Fibroblast of villous mesenchyme (primary cell): ENCODE measurements around the gene NRSN2. TPM values are rescaled to one million over a fixed set of nuclear protein-coding genes. Genes with fewer than 3 reads are reported as not detected.
"Not testable (repeated sequence)": the region's sequence is repeated elsewhere in the genome, so short reads cannot be mapped to it uniquely, and the experiment has no call there.

Experiments used
- DNase-seq: peaks from one replicate; pipeline ENCODE4 v3.0.0-alpha.2; 2010; ENCODE audit warnings: low read depth
- H3K4me3 ChIP-seq: 2 replicates; pipeline ENCODE4 v1.5.1; 2011; ENCODE audit warnings: low read depth, mild to moderate bottlenecking, low read length
- CTCF ChIP-seq: IDR thresholded peaks from 2 replicates; pipeline ENCODE4 v1.5.1; 2012; ENCODE audit warnings: low read depth, mild to moderate bottlenecking, low read length; ENCODE audit not compliant: insufficient read depth
- total RNA-seq: library from RNA; depleted of rRNA; stranded (reverse); fragments of >200 nt; gene quantifications from 2 replicates; pipeline ENCODE4 v1.2.3, GENCODE V29; 2012

NRSN2 gene
- total RNA-seq, 1 donor: 53.5 TPM

- no peak for DNase-seq
- no peak overlapping the region for H3K4me3 ChIP-seq
- no peak for TF ChIP-seq CTCF
Measured at GRCh38 chr20:328975-329695, 17.8 kb upstream of the NRSN2 start.

DNA sequence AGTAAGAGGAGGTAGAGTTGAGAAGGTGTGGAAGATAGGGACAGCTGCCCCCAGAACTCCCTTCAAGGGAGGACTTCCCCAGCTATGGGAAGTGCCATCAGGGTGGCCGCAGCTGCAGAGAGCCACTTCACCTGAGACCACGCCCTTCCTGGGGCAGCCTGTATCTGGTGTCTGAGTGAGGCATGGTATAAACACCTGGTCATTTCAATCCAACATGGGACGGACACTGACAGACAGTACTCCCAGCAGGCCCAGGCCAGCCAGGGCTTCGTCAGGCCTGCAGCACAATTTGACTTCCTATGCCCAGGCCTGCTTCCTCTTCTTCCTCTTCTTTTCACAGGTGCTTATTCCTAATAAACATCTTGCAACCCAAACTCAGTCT, 17.1 kb upstream of the NRSN2 start:
- no peak overlapping the region for H3K4me3 ChIP-seq
- DNase-seq: no peak
- TF ChIP-seq CTCF: no peak

DNA sequence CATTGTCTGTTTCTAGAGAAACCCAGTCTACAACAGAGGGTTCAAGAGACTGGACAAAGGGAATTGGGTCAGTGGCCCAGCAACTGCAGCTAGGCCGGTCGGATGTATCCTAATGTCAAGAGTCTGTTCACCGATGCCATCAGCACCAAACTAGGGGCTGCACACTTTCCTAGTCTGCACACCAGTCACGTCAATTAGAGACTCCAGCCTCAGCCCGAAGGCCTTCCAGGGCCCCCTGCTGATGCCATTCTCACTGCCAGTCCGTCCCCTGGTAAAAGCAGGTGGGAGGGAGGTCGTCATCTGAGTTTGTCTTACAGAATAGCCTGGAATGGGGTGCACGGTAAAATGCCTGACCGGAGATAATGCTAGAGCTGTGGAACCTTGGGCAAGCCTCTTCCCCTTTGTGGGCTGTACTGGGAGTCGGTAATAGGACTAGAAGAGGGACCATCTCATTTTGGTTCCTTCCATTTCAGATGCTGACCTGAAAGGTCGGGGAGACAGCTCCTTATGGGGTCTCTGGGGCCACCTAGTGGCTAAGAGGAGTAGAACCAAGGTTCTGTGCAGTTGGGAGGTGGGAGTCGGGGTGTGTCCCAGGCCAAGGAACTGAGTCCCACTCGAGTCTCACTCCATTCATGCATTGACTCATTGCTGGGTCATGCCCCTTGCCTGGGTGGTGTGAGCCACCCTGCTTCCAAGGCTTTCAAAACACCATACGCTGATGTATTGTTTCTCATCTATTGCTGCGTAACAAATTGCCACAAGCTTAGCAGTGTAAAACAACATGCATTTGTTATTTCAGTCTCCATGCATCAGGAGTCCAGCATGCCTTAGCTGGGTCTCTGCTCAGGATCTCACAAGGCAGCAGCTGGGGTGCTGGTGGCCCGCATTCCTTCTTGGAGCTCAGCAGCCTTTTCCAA, 16.4 kb upstream of the NRSN2 start:
- peak; percentile 77 for DNase-seq
- TF ChIP-seq CTCF: peak; percentile 94
- no peak overlapping the region for H3K4me3 ChIP-seq

DNA sequence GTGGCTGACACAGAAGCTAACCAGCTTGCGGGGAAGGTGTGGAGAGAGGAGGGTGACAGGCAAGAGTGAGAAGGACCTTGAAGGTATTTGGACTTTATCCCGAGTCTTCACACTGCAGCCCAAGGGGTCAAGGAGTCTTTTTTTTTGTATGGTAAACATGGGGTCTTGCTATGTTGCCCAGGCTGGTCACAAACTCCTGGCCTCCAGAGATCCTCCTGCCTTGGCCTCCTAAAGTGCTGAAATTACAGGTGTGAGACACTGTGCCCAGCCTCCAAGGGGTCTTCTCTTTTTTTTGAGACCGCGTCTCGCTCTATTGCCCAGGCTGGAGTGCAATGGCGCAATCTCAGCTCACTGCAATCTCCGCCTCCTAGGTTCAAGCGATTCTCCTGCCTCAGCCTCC, 12.3 kb upstream of the NRSN2 start:
- TF ChIP-seq CTCF: no peak
- H3K4me3 ChIP-seq: no peak overlapping the region
- DNase-seq: no peak

DNA sequence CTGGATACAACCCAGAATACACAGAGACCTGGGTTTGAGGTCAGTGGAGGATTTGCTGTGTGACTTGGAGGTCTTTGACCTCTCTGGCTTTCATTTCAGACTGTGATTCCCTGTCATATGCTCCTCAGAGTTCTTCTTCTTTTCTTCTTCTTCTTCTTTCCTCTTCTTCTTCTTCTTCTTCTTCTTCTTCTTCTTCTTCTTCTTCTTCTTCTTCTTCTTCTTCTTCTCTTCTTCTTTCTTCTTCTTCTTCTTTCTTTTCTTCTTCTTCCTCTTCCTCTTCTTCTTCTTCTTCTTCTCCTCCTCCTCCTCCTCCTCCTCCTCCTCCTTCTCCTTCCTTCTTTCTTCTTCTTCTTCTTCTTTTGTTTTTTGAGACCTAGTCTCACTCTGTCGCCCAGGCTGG, 10.9 kb upstream of the NRSN2 start:
- not testable (repeated sequence) for DNase-seq, H3K4me3 ChIP-seq

DNA sequence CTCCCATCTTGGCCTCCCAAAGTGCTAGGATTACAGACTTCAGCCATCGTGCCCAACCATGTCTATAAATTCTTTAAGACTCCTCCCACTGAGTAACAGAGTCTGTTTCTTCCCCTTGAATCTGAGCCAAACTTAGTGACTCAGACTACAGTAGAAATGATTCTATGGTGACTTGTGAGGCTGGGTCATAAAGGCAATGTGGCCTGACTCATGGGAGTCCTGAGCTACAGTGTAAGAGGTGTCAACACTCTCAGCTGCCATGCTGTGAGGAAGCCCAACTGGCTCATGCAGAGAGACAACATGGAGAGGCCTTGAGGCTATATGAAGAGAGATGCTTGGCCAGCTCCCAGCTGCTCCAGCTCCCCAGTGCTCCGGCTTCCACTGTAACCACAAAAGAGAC, 5.2 kb upstream of the NRSN2 start:
- no peak for TF ChIP-seq CTCF
- H3K4me3 ChIP-seq: no peak overlapping the region
- peak; percentile 70 for DNase-seq

DNA sequence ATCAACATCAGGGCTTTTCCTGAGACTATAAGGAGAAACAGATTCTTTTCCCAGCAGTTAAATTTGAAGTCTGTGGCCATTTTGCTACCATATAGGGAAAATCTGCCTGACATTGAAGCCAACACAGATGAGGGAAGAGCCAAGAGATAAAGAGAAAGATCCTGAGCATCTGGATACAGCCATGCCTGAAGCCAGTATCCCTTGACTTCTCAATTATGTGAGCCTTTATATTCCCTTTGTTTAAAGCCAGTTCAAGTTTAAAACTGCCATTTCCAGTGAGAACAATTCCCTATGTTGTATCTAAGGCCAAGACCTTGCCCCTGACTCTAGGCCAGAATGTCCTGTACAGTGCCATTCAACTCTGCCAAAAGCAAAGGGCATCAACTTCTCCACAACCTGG, 3.8 kb upstream of the NRSN2 start:
- TF ChIP-seq CTCF: no peak
- no peak overlapping the region for H3K4me3 ChIP-seq
- no peak for DNase-seq
